K562 (cell line): ENCODE results near the gene KCND3. TPM values are rescaled to one million over a fixed set of nuclear protein-coding genes. Genes with fewer than 3 reads are reported as not detected.
A peak's percentile ranks its signal among the peaks of the same experiment; 100 is the strongest.

Experiments
- ATAC-seq: fragments of 200-7000 bp; cut with Tn5 transposase; 3 replicates; pipeline ENCODE4 v1.9.1; 2020; ENCODE audit warnings: moderate library complexity
- BruUV-seq: library from RNA; stranded (reverse); fragments of 400-500 nt; replicated peaks from 2 replicates; lab custom pipeline; 2021; lab: Mats Ljungman, UMichigan
- CTCF ChIA-PET: fragments of 300-600 bp; formaldehyde crosslinking; extraction: SDS; loops from one replicate; lab custom pipeline; 2021; ENCODE audit warnings: low intra/inter-chr PET ratio; lab: Yijun Ruan, JAX
- POLR2A ChIA-PET: fragments of 300-600, 350-650 bp; sonication (Branson Sonifier 250); formaldehyde crosslinking; extraction: SDS; loops from one replicate; lab custom pipeline; 2021; ENCODE audit warnings: antibody characterized with exemption, inconsistent platforms; lab: Yijun Ruan, JAX
- DNase-seq, 4 experiments: peaks; one replicate each; pipeline versions ENCODE4 v3.0.0 to v3.0.0-alpha.2; 2011 to 2018; ENCODE audit warnings: low spot score in 3 of 4, mixed read lengths in 3 of 4; ENCODE audit errors: extremely low read depth in 1 of 4
- FAIRE-seq: peaks from 2 replicates; lab custom pipeline; 2011; peaks lifted over from hg19 to GRCh38; lab: Jason Lieb, UNC
- H2AFZ ChIP-seq: 2 replicates; pipeline ENCODE4 v1.6.0; 2011; ENCODE audit warnings: low read depth, low read length, control low read depth, inconsistent platforms
- H3K27ac ChIP-seq: fragments of 200-600 bp; 3 replicates; pipeline ENCODE4 v1.8.0; 2011; ENCODE audit warnings: low read depth, mild to moderate bottlenecking, control low read depth, inconsistent platforms, low read length, moderate library complexity, mixed read lengths; ENCODE audit errors: extremely low read depth
- H3K27me3 ChIP-seq, 2 experiments: fragments of 300-600 bp in 1 of 2; 2 replicates in 1 of 2; 3 replicates in 1 of 2; pipeline versions ENCODE4 v1.6.0 to v1.8.0; 2011; ENCODE audit warnings: inconsistent platforms in 2 of 2, low read length in 2 of 2, mild to moderate bottlenecking in 1 of 2, mixed read lengths in 1 of 2, moderate library complexity in 1 of 2; ENCODE audit not compliant: control insufficient read depth in 2 of 2, insufficient read depth in 2 of 2
- H3K36me3 ChIP-seq: fragments of 300-600 bp; 3 replicates; pipeline ENCODE4 v1.8.0; 2011; ENCODE audit warnings: mild to moderate bottlenecking, low read length, inconsistent platforms; ENCODE audit not compliant: control insufficient read depth, insufficient read depth
- H3K4me1 ChIP-seq, 2 experiments: fragments of 200-600 bp in 1 of 2; replicated peaks in 1 of 2; 2 replicates in 1 of 2; 3 replicates in 1 of 2; pipeline versions ENCODE4 v1.5.1 to v1.8.0; 2011; ENCODE audit warnings: inconsistent platforms in 2 of 2, low read length in 2 of 2, mild to moderate bottlenecking in 1 of 2, mixed read lengths in 1 of 2, moderate library complexity in 1 of 2; ENCODE audit not compliant: control insufficient read depth in 2 of 2, insufficient read depth in 2 of 2
- H3K4me2 ChIP-seq: 2 replicates; pipeline ENCODE4 v1.6.1; 2011; ENCODE audit warnings: low read length, control low read depth, inconsistent platforms, mixed read lengths; ENCODE audit not compliant: insufficient read depth
- H3K4me3 ChIP-seq: fragments of 200-600 bp; sonication (generic), shearing (Covaris generic); 2 replicates; pipeline ENCODE4 v1.5.1; 2016; ENCODE audit warnings: control low read depth, inconsistent platforms
- H3K79me2 ChIP-seq: fragments of 200-600 bp; 3 replicates; pipeline ENCODE4 v1.8.0; 2011; ENCODE audit warnings: low read length, inconsistent platforms; ENCODE audit not compliant: control insufficient read depth, insufficient read depth
- H3K9ac ChIP-seq, 2 experiments: 2 replicates each; pipeline versions ENCODE4 v1.6.0 to v1.6.1; 2011; ENCODE audit warnings: low read depth in 2 of 2, low read length in 2 of 2, control low read depth in 1 of 2, inconsistent platforms in 1 of 2, mild to moderate bottlenecking in 1 of 2, mixed read lengths in 1 of 2; ENCODE audit not compliant: insufficient read depth in 1 of 2
- H3K9me1 ChIP-seq: one replicate; pipeline ENCODE4 v1.6.0; 2011; ENCODE audit warnings: inconsistent platforms, mild to moderate bottlenecking, low read length, moderate library complexity; ENCODE audit not compliant: control insufficient read depth, insufficient read depth
- H3K9me3 ChIP-seq: replicated peaks from 2 replicates; pipeline ENCODE4 v1.5.1; 2011; ENCODE audit warnings: low read depth, low read length, inconsistent platforms; ENCODE audit not compliant: control insufficient read depth, insufficient read depth
- H4K20me1 ChIP-seq: replicated peaks from 2 replicates; pipeline ENCODE4 v1.6.1; 2011; ENCODE audit warnings: low read length, inconsistent platforms, mixed read lengths; ENCODE audit not compliant: control insufficient read depth, insufficient read depth
- EHMT2 ChIP-seq: fragments of 450-650 bp; IDR thresholded peaks from 2 replicates; pipeline ENCODE4 v1.6.1; 2018; ENCODE audit warnings: antibody characterized with exemption
- KLF6 ChIP-seq: fragments of 250-450 bp; sonication (Bioruptor Pico); IDR thresholded peaks from 2 replicates; pipeline ENCODE4 v1.4.0; 2020; ENCODE audit warnings: mild to moderate bottlenecking, moderate library complexity, borderline replicate concordance
- LEF1 ChIP-seq: fragments of 450-650 bp; IDR thresholded peaks from 2 replicates; pipeline ENCODE4 v1.6.1; 2016; ENCODE audit warnings: mild to moderate bottlenecking
- MIER1 ChIP-seq: fragments of 450-650 bp; IDR thresholded peaks from 2 replicates; pipeline ENCODE4 v1.6.1; 2016; ENCODE audit warnings: antibody characterized with exemption, mild to moderate bottlenecking, low read depth
- REST ChIP-seq, 2 experiments: fragments of 450-650 bp; formaldehyde crosslinking in 1 of 2; IDR thresholded peaks; 2 replicates each; pipeline versions ENCODE4 v1.4.0 to v1.6.1; 2014 to 2020; ENCODE audit warnings: mild to moderate bottlenecking in 2 of 2, borderline replicate concordance in 1 of 2, low read depth in 1 of 2
- STAT6 ChIP-seq: sonication (generic); formaldehyde crosslinking; IDR thresholded peaks from 2 replicates; pipeline ENCODE4 v1.8.1; 2023; ENCODE audit warnings: mild to moderate bottlenecking, missing genetic modification reagents
- TRIM24 ChIP-seq, 2 experiments: fragments of 450-650 bp; IDR thresholded peaks; 2 replicates each; pipeline ENCODE4 v1.6.1; 2016
- ZNF655 ChIP-seq: fragments of 250-450 bp; sonication (Bioruptor Pico); IDR thresholded peaks from 2 replicates; pipeline ENCODE4 v1.5.0; 2021
- WGBS: fragments of 100-300 bp; shearing (Covaris generic); methylation state at CpG from one replicate; pipeline ENCODE4 v1.1.6; 2016; ENCODE audit warnings: low coverage, mixed read lengths; ENCODE audit not compliant: insufficient coverage; ENCODE audit errors: missing lambda C conversion rate; 5-methylcytosine and 5-hydroxymethylcytosine counted together
- in situ Hi-C: fragments of 300-500 bp; cut with MboI; formaldehyde crosslinking; loops from 4 replicates; pipeline ENCODE4 v1.15.0; 2018; ENCODE audit warnings: inconsistent platforms, mixed read lengths
- intact Hi-C: fragments of 100-400 bp; cut with micrococcal nuclease; formaldehyde crosslinking; loops from 2 replicates; pipeline ENCODE4 v1.14.2; 2022
- polyA plus RNA-seq, 8 experiments: library from polyadenylated mRNA; depleted of rRNA in 4 of 8; stranded (reverse) in 5 of 8; unstranded in 3 of 8; fragments of >200 nt; fragmentation: Nextera tagmentation in 2 of 8; fragmentation: Illumina TruSeq in 1 of 8; extraction: Ambion mirVana in 2 of 8; extraction: Trizol in 1 of 8; gene quantifications; 2 replicates each; pipeline versions ENCODE4 v1.2.1 to v1.2.3, GENCODE V29; 2011 to 2014; ENCODE audit warnings: inconsistent platforms in 1 of 8, missing spikeins in 1 of 8
- total RNA-seq, 7 experiments: library from RNA; depleted of rRNA in 6 of 7; stranded (reverse); fragments of >200 nt in 6 of 7; fragmentation: Illumina TruSeq in 2 of 7; extraction: Trizol in 2 of 7; gene quantifications; 2 replicates each; pipeline versions ENCODE4 v1.2.1 to v1.2.3, GENCODE V29; 2011 to 2021; ENCODE audit warnings: low replicate concordance in 1 of 7

Gene KCND3
- total and polyA plus RNA-seq, 9 of the 15 experiments (the other 6 are each of a cell fraction or from before 2014, with no cell fraction given) = not detected

GRCh38 chr1:111867868-111868440 is 121.5 kb downstream of the KCND3 start (continued):
- TF ChIP-seq STAT6 (CRISPR knock-in tag) (no peak), ZNF655 (no peak), LEF1 (no peak), KLF6 (CRISPR knock-in tag) (no peak)

GRCh38 chr1:111864862-111865261 is 124.6 kb downstream of the KCND3 start:
- Histone ChIP-seq H3K27ac (no peak overlapping the region), H4K20me1 (peaks cover 3% of the 10 kb centered on the region; the same call in 1 of the 2 replicates), H3K36me3 (no peaks in the 10 kb centered on the region), H3K9me3 (no peaks in the 10 kb centered on the region), H3K79me2 (no peaks in the 10 kb centered on the region), H3K4me3 (no peak overlapping the region), H3K9me1 (no peaks in the 10 kb centered on the region), H3K27me3 (peaks cover 3 to 5% of the 10 kb centered on the region in 2 experiments; a peak in 2 of 5 replicates), H2AFZ (no peak overlapping the region), H3K9ac (no peak overlapping the region), H3K4me1 (no peaks in the 10 kb centered on the region), H3K4me2 (no peak overlapping the region)
- FAIRE-seq = no peak
- peak; percentile 44; the same call in 1 of the 3 replicates for ATAC-seq
- BruUV-seq = no TSS peak
- in situ Hi-C loops (no loop called here), intact Hi-C loops (loop anchor here (5.0 kb wide), 1 partner anchor 63 kb away; no protein-coding TSS in a partner anchor)
- CTCF ChIA-PET = no interaction called here
- POLR2A ChIA-PET = interaction anchor here (0.6 to 1.2 kb wide), 2 partner anchors 11 to 22 kb away, joined by 3 read pairs; no protein-coding TSS in a partner anchor
- 0% methylated on average over 3 of the region's 3 CpGs for WGBS
- DNase-seq = peak in 2 of 4 experiments; percentile 4 to 17
- TF ChIP-seq TRIM24 (IDR thresholded peaks at IDR 0.05) (no peak), MIER1 (peak; percentile 83; the same call in 1 of the 2 replicates), EHMT2 (peak; percentile 92), REST (IDR thresholded peaks at IDR 0.05; ENCODE audit: borderline replicate concordance) (peak; percentile 96), REST (CRISPR knock-in tag; IDR thresholded peaks at IDR 0.05; ENCODE audit: low read depth) (peak; percentile 86)
